CD4-positive, alpha-beta T cell (primary cell): ENCODE results near the gene ATP5PO. TPM values are rescaled to one million over a fixed set of nuclear protein-coding genes. Genes with fewer than 3 reads are reported as not detected.

Experiments
- ATAC-seq: fragments of 200-7000 bp; cut with Tn5 transposase; one replicate; pipeline ENCODE4 v1.10.0; 2022; ENCODE audit warnings: mild to moderate bottlenecking; ENCODE audit not compliant: poor library complexity
- CTCF ChIA-PET: fragments of 350-600 bp; sonication (Branson Sonifier 250); formaldehyde crosslinking; loops from one replicate; lab custom pipeline; 2021; ENCODE audit warnings: antibody characterized with exemption, inconsistent platforms; lab: Charles Lee
- POLR2A ChIA-PET: fragments of 350-600 bp; sonication (Branson Sonifier 250); formaldehyde crosslinking; loops from one replicate; lab custom pipeline; 2021; ENCODE audit warnings: antibody characterized with exemption, inconsistent platforms; lab: Charles Lee
- DNase-seq, 14 experiments: peaks; one replicate each; pipeline ENCODE4 v3.0.0-alpha.2; 2013 to 2020; ENCODE audit warnings: mixed read lengths in 2 of 14
- H3K27ac ChIP-seq, 2 donors: one replicate each; pipeline versions ENCODE4 v1.5.1 to v1.7.0; 2013; ENCODE audit warnings: low read length in 2 of 2, low read depth in 1 of 2, mild to moderate bottlenecking in 1 of 2
- H3K27me3 ChIP-seq, 2 experiments: 1 replicate in 1 of 2; 2 replicates in 1 of 2; pipeline versions ENCODE4 v1.6.1 to v1.7.0; 2013; ENCODE audit warnings: low read length in 2 of 2, control low read depth in 1 of 2, mild to moderate bottlenecking in 1 of 2, moderate library complexity in 1 of 2; ENCODE audit not compliant: insufficient read depth in 2 of 2, control insufficient read depth in 1 of 2
- H3K36me3 ChIP-seq: one replicate; pipeline ENCODE4 v1.6.1; 2013; ENCODE audit warnings: low read length, control low read depth; ENCODE audit not compliant: insufficient read depth
- H3K4me1 ChIP-seq: one replicate; pipeline ENCODE4 v1.6.1; 2013; ENCODE audit warnings: low read length, control low read depth; ENCODE audit not compliant: insufficient read depth
- H3K4me3 ChIP-seq: one replicate; pipeline ENCODE4 v1.5.1; 2013; ENCODE audit warnings: mild to moderate bottlenecking, low read length, moderate library complexity
- H3K9me3 ChIP-seq, 2 experiments: 1 replicate in 1 of 2; 2 replicates in 1 of 2; pipeline versions ENCODE4 v1.6.1 to v1.7.0; 2013; ENCODE audit warnings: low read length in 2 of 2, mild to moderate bottlenecking in 2 of 2, control low read depth in 1 of 2, moderate library complexity in 1 of 2; ENCODE audit not compliant: control insufficient read depth in 1 of 2, insufficient read depth in 1 of 2
- H3K27ac Mint-ChIP-seq: one replicate; pipeline ENCODE4 v1.8.0; 2020; ENCODE audit warnings: mixed read lengths
- H3K27me3 Mint-ChIP-seq: one replicate; pipeline ENCODE4 v1.8.0; 2021; ENCODE audit warnings: mixed read lengths
- H3K36me3 Mint-ChIP-seq: one replicate; pipeline ENCODE4 v1.8.0; 2021; ENCODE audit warnings: low read depth, mixed read lengths
- H3K4me1 Mint-ChIP-seq: one replicate; pipeline ENCODE4 v1.8.0; 2021; ENCODE audit warnings: low read depth, mixed read lengths
- H3K4me3 Mint-ChIP-seq: one replicate; pipeline ENCODE4 v1.8.0; 2020; ENCODE audit warnings: mild to moderate bottlenecking, mixed read lengths
- H3K9me3 Mint-ChIP-seq: one replicate; pipeline ENCODE4 v1.8.0; 2020; ENCODE audit warnings: mixed read lengths
- CTCF ChIP-seq: fragments of 200-600 bp; IDR thresholded peaks from one replicate; pipeline ENCODE4 v1.8.0; 2022; ENCODE audit warnings: antibody characterized with exemption, mild to moderate bottlenecking
- intact Hi-C, 2 experiments: fragments of 100-400 bp; cut with DNase I in 1 of 2; cut with micrococcal nuclease in 1 of 2; formaldehyde crosslinking; loops; one replicate each; pipeline versions ENCODE4 v1.15.1 to v1.9.0; 2023 to 2025; cut with DNase I, micrococcal nuclease
- total RNA-seq, 174 experiments: library from RNA in 2 of 174; stranded (reverse) in 2 of 174; gene quantifications; one replicate each; pipeline ENCODE4 v1.2.3 and lab custom pipeline; 2021 to 2026

Gene ATP5PO
- total RNA-seq, 2 experiments from 2014 or later = 143 to 149 TPM

- POLR2A ChIA-PET = interaction anchor here (0.7 to 8.6 kb wide), 35 partner anchors 11 to 468 kb away, joined by 3 to 519 read pairs (median 6); partner anchors contain the start of genes ATP5PO, MRPS6, SLC5A3 and TMEM50B
- peaks cover 45% of the 10 kb centered on the region for H3K36me3 Mint-ChIP-seq
- Histone ChIP-seq H3K36me3 (peaks cover 13% of the 10 kb centered on the region), H3K27ac (peak overlapping the region; percentile 93 to 98), H3K27me3 (no peaks in the 10 kb centered on the region), H3K4me3 (peak overlapping the region; percentile 36), H3K9me3 (no peaks in the 10 kb centered on the region), H3K4me1 (peaks cover 73% of the 10 kb centered on the region)
- H3K4me1 Mint-ChIP-seq = peaks cover 75% of the 10 kb centered on the region
- TF ChIP-seq CTCF = no peak
- peak overlapping the region; percentile 93 for H3K27ac Mint-ChIP-seq
- no peaks in the 10 kb centered on the region for H3K27me3 Mint-ChIP-seq
- intact Hi-C loops = loop anchor here (1.0 to 2.0 kb wide), 4 partner anchors 16 to 126 kb away; partner anchors contain the start of genes MRPS6 (in 1 of the 2) and SLC5A3 (in 1 of the 2)
- H3K9me3 Mint-ChIP-seq = no peaks in the 10 kb centered on the region
- CTCF ChIA-PET = interaction anchor here (0.9 to 6.0 kb wide), 7 partner anchors 10 to 180 kb away, joined by 3 to 114 read pairs (median 12); partner anchors contain the start of genes MRPS6 and SLC5A3
- DNase-seq (peak; percentile 71 to 96 (median 84)), ATAC-seq (peak; percentile 64)
- H3K4me3 Mint-ChIP-seq = peak overlapping the region; percentile 65
Observed at GRCh38 chr21:33948096-33948950, 32.7 kb upstream of the ATP5PO start.

- Mint-ChIP-seq H3K27me3 (no peaks in the 10 kb centered on the region), H3K9me3 (no peaks in the 10 kb centered on the region), H3K27ac (peak overlapping the region; percentile 93), H3K4me3 (peak overlapping the region; percentile 65), H3K4me1 (peaks cover 75% of the 10 kb centered on the region), H3K36me3 (peaks cover 49% of the 10 kb centered on the region)
- no peaks in the 10 kb centered on the region for H3K27me3 ChIP-seq
- H3K9me3 ChIP-seq = no peaks in the 10 kb centered on the region
- ChIA-PET CTCF (interaction anchor here (0.7 to 6.0 kb wide), 7 partner anchors 9 to 400 kb away, joined by 3 to 114 read pairs (median 12); partner anchors contain the start of genes MRPS6 and SLC5A3), POLR2A (interaction anchor here (0.7 to 8.6 kb wide), 28 partner anchors 12 to 468 kb away, joined by 3 to 519 read pairs (median 7); partner anchors contain the start of genes ATP5PO, MRPS6, SLC5A3 and TMEM50B)
- ATAC-seq = peak; percentile 59
- intact Hi-C loops = loop anchor here (1.0 to 2.0 kb wide), 6 partner anchors 11 to 182 kb away; partner anchors contain the start of genes MRPS6 (in 1 of the 2) and SLC5A3 (in 1 of the 2)
- H3K36me3 ChIP-seq = peaks cover 15% of the 10 kb centered on the region
- peak overlapping the region; percentile 93 to 98 for H3K27ac ChIP-seq
- peak; percentile 68 to 97 (median 80) for DNase-seq
- no peak for TF ChIP-seq CTCF
- H3K4me3 ChIP-seq = peak overlapping the region; percentile 36
- peaks cover 76% of the 10 kb centered on the region for H3K4me1 ChIP-seq
Observed at GRCh38 chr21:33947451-33948095, 32.0 kb upstream of the ATP5PO start.
